GM18502 (cell line): Measurements from ENCODE around the gene CLCN2.

Experiments
- ATAC-seq: cut with Tn5 transposase; IDR thresholded peaks from one replicate; pipeline ENCODE4 v1.9.1; 2021; ENCODE audit warnings: mild to moderate bottlenecking; ENCODE audit not compliant: unreplicated experiment, poor library complexity

The CLCN2 gene

DNA sequence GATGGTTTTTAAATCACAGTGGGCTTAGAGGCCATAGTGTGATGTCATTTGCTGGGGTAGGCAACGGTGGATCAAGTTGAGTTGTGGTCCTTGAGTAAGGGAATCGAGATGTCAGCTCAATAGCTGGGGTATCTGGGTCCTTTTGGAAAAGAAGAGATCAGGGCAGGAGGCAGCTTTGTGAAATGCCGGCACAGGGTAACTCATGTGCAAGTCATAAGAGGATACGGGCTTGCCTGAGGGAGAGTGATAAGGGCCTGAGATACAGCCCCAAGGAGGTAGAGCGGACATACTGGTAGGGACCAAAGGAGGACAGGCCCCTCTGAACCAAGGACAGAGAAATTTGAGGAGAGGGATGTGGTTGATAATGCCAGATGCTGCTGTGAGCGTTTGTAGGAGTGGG is 28.2 kb downstream of the CLCN2 start:
- ATAC-seq: no peak

DNA sequence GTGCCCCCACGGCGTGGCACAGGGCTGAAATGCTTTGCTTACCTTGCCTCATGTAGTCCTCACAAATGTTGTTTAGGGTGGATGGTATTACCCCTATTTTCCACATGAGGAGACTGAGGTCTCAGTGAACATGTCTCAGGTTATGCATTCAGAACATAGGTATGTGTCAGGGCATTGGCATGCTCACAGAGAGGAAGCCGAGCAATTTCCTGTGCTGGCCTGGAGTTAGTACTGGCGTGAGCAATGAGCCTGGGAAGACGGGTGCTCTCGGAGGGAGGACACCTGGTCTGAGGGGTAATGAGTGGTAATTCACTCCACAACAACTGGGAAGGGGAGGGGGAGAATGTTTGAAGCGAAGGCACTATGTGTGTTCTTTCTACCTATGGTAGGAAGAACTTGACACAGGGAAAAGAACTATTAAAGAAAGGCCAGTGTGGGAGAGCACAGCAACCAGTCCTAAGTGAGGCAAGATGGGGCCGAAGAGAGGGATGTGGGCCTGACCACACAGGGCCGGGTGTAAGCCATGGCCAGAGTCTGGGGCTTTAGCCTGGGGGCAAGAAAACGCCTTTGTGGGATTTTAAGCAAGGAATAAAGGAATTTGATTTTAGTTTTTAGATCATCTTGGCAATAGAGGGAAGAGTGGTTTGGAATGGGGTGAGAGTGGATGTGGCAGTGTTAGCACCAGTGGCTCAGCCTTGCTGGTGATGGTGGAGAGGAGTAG is 28.9 kb downstream of the CLCN2 start:
- no peak for ATAC-seq

DNA sequence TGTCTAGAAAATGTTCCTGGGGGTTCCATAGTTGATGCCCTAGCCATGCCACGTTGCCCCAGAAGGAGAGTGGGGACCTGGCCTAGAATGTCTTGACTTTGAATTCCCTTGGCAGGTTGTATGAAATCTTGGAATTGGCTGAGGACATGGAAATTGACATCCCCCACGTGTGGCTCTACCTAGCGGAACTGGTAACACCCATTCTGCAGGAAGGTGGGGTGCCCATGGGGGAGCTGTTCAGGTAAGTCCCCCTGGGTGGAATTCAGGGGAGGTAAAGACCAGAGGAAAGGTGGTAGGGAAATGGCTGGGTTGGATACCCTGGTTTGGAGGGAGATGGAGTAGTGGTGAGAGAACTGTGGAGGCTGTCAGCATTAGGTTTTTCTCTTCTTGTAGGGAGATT is 32.9 kb downstream of the CLCN2 start:
- no peak for ATAC-seq

DNA sequence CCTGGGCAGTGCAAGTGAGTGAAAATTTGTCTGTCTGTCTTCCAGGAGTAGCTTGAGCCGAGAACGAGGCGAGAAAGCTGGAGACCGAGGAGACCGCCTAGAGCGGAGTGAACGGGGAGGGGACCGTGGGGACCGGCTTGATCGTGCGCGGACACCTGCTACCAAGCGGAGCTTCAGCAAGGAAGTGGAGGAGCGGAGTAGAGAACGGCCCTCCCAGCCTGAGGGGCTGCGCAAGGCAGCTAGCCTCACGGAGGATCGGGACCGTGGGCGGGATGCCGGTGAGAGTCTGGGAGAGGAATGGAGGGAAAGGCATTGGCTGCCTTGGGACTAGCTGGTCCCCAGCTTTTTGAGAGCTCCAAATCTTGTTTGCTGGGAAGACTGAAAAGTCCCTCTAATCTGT is 34.2 kb downstream of the CLCN2 start:
- ATAC-seq: no peak

DNA sequence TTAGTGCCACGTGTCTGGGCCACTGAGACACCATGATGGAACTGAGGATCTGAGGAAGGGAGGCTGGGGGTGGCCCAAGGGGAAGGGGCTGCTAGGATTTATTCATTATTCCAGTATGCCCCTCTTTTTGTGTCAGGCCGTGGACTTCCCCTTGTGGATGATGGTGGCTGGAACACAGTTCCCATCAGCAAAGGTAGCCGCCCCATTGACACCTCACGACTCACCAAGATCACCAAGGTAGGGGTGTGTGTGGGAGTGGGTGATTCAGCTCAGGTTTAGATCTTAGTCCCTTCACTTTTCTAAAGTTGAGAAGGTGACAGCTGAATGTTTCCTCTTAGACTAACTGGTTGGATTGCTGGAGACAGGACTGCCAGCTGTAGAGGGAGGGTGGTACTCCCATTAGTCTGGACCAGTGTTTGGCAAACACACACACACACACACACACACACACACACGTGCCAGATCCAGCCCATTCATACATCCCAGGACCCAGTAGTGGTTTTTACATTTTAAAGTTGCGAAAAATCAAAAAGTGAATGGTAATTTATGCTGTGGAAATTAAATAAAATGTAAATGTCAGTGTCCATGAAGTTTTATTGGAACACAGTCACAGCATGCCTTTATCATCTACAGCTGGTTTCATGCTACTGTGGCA is 35.6 kb downstream of the CLCN2 start:
- ATAC-seq: no peak

DNA sequence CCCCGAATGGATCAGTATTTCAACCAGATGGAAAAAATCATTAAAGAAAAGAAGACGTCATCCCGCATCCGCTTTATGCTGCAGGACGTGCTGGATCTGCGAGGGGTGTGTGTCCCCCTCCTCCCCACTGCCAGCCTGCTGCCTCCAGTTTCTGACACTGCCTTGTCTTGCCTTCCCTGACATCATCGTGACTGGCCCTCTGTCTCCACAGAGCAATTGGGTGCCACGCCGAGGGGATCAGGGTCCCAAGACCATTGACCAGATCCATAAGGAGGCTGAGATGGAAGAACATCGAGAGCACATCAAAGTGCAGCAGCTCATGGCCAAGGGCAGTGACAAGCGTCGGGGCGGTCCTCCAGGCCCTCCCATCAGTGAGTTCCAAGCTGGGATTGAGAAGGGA is 36.1 kb downstream of the CLCN2 start:
- no peak for ATAC-seq

DNA sequence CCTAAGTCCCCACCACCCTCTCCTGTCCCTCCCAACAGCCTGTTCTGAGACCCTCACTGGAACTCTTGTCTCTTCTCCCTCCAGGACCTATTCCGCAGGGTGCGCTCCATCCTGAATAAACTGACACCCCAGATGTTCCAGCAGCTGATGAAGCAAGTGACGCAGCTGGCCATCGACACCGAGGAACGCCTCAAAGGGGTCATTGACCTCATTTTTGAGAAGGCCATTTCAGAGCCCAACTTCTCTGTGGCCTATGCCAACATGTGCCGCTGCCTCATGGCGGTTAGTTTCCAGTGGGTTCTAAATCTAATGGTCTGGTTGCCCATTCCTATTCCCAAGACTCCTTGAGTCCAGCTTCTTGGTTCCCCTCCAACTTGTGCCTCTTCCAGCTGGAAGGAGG is 37.7 kb downstream of the CLCN2 start:
- ATAC-seq: no peak

DNA sequence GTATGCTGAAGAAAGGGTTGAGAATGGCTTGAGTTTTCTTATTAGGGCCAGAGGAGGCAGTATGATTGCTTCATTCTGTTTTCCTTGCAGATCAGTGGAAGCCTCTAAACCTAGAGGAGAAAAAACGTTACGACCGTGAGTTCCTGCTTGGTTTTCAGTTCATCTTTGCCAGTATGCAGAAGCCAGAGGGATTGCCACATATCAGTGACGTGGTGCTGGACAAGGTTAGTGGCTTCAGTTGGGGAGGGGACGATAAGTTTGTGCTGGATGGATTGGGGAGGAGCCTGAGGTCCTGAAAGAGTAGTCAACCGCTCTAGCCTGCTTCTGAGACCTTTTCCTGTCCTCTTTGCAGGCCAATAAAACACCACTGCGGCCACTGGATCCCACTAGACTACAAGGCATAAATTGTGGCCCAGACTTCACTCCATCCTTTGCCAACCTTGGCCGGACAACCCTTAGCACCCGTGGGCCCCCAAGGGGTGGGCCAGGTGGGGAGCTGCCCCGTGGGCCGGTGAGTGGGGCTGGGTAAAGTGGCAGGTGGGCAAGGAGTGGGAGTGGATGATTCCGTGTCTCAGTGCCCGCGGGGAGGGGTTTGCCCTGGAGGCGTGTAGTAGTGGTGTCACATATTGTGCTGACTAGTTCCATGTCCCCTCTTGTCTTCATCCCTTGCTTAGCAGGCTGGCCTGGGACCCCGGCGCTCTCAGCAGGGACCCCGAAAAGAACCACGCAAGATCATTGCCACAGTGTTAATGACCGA is 38.5 kb downstream of the CLCN2 start:
- ATAC-seq: no peak

DNA sequence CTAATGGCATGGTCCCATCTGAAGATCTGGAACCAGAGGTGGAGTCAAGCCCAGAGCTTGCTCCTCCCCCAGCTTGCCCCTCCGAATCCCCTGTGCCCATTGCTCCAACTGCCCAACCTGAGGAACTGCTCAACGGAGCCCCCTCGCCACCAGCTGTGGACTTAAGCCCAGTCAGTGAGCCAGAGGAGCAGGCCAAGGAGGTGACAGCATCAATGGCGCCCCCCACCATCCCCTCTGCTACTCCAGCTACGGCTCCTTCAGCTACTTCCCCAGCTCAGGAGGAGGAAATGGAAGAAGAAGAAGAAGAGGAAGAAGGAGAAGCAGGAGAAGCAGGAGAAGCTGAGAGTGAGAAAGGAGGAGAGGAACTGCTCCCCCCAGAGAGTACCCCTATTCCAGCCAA is 39.7 kb downstream of the CLCN2 start:
- ATAC-seq: no peak

DNA sequence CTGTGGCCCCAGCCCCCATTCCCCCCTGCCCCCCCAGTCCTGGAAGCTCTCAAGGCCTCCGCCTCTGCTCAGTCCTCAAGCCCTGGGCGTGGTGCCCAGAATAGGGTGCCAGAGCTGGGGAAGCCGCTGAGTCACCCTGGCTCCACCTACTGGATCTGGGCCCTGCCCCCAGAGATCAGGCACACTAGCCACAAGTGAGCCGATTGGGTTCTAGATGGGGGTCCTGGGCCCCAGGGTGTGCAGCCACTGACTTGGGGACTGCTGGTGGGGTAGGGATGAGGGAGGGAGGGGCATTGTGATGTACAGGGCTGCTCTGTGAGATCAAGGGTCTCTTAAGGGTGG is 41.3 kb downstream of the CLCN2 start:
- ATAC-seq: no peak

DNA sequence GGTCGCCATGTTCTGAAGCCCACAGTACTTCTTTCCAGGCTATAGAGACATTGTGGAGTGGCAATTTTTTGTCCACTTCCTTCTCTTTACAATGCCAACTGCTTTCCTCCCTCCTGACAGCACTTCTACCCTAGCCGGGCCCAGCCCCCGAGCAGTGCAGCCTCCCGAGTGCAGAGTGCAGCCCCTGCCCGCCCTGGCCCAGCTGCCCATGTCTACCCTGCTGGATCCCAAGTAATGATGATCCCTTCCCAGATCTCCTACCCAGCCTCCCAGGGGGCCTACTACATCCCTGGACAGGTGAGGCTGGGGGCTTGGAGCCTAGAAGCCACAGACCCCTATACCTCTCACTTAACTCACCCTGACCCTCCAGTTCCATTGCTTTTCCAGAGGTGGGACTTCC is 44.2 kb downstream of the CLCN2 start:
- no peak for ATAC-seq

DNA sequence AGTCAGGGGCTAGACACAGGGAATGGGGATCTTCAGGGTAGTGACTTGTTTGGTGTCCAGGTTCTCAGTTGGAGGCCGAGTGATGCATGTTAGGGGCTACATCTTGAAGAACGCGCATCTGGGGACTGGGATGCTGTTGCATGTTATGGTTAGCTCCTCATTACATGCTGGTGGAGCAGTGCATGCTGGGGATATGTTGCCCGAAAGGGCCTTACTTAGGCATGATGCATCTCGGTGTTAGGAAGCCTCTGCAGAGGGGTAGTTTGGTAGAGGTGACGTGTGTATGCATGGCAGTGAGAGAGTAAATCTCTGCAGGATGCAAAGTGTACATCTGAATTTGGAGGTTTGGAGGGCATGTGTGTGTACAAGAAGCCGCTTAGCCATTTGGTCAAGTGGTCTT is 44.6 kb downstream of the CLCN2 start:
- no peak for ATAC-seq

DNA sequence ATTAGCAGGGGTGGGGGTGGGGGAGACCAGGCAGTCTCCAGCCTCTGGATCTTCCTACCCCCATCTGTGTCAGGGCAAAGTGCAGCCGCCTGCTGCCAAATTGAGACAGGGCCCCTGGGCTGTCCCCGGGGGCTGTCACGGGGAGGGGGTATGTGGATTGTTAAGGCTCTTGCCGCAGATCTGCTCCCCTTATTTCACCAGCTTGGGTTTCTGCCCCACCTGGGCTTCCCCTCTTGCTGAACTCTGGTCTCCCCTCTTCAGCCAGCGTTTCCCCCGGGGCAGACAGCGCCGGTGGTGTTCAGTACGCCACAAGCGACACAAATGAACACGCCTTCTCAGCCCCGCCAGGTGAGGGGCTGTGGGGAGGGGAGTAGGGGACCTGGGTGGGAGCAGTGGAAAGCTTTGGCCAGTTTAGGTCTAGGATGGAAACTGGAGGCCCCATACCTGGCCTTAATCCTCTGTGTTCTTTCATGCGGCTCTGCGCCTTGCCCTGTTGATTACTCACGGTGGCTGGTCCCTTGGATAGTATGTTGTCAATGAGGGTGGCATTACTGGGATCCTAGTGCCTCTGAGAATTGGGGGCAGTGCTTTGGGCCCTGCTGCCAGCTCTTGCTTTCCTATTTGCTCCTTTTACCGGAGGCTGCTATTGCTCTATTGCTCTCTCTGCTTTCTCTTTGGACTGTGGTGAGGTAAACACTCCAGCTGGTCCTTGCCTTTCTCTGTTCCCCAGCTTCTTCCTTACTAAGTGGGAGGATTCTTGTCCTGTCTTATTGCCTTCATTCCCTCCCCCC is 45.3 kb downstream of the CLCN2 start:
- ATAC-seq: no peak

DNA sequence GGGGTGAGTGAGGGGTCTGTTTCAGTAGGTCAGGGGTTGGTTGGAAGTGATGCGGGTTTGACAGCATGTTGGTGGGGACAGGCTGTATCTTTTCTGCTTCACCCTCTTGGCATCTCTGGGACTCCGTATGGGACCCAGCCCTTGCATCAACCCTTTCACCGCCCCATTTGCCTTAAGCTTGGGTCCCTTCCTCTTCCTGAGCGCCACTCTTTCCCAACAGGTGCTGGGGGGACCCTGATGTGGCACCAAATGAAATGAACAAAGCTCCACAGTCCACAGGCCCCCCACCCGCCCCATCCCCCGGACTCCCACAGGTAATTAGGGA is 45.9 kb downstream of the CLCN2 start:
- ATAC-seq: peak; percentile 4

DNA sequence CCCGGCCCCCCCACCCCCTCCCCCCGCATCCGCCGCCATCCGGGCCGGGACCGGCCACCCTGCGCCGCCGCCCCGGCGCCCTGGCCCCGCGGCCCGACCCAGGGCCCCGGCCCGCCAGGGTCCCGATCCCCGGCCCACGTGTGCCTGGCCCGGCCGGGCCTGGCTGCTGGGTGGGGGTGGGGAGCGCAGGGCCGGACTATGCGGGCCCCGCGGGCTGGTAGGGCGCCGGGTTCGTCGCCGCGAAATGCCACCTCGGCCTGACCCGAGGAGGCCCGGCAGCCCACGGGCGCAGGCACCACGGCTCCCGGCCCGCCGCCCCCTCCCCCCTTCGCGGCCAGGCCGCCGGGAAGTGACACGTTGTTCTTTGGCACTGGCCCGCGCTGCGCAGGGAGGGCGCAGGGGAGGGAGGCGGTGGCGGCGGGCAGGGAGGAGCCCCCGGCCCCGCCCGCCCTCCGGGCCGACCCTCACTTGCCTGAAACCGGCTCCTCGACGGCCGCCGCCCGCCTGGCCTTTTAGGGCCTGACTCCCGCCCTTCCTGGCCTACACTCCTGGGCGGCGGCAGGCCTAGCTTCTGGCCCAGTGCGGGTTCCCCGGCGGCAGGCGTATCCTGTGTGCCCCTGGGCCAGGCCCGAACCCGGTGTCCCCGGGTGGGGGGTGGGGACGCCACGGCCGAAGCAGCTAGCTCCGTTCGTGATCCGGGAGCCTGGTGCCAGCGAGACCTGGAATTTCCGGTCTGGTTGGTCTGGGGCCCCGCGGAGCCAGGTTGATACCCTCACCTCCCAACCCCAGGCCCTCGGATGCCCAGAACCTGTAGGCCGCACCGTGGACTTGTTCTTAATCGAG is 46.5 kb downstream of the CLCN2 start:
- peak; percentile 50 for ATAC-seq

DNA sequence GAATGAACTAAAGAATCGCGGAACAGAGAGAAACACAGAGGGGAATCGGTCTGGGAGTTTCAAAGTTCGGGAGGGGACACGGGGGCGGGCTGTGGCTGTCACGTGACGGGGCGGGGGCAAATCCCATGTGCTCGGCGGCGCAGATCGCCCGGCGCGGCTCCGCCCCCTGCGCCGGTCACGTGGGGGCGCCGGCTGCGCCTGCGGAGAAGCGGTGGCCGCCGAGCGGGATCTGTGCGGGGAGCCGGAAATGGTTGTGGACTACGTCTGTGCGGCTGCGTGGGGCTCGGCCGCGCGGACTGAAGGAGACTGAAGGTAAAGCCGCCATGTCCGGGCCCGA is 47.1 kb downstream of the CLCN2 start, which contains the start of gene EIF4G1:
EIF4G1 (plus strand) TSS at position 244 of the 337 bp plus-strand sequence. CDS start 1,191 bp downstream, outside the sequence.
- ATAC-seq: peak; percentile 85

DNA sequence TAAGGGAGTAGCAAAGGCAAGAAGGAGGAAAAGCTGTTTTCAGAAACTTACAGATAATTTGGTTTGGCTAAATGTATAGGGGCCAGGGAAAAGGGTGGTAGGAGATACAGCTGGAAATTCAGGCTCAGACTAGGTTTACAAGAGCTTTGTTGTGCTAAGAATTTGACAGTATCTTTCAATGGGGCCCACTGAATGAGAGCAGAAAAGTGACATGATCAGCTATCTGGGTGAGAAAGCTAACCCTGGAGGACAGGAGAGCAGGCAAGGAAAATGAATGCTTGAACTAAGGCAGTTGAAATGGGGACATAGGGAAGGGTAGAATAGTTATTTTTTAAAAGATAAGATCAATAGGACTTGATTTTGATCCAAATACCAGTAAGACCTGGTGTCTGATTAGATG is 49.8 kb downstream of the CLCN2 start:
- no peak for ATAC-seq

DNA sequence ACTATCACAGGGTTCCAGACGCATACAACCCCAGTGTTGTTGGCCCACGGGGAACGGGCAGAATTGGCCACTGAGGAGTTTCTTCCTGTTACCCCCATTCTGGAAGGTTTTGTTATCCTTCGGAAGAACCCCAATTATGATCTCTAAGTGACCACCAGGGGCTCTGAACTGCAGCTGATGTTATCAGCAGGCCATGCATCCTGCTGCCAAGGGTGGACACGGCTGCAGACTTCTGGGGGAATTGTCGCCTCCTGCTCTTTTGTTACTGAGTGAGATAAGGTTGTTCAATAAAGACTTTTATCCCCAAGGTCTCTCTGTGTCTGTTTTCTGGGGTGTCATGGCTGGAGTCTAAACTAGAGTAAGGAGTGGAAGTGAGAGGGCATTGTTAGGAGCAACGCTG is 52.7 kb downstream of the CLCN2 start:
- no peak for ATAC-seq

DNA sequence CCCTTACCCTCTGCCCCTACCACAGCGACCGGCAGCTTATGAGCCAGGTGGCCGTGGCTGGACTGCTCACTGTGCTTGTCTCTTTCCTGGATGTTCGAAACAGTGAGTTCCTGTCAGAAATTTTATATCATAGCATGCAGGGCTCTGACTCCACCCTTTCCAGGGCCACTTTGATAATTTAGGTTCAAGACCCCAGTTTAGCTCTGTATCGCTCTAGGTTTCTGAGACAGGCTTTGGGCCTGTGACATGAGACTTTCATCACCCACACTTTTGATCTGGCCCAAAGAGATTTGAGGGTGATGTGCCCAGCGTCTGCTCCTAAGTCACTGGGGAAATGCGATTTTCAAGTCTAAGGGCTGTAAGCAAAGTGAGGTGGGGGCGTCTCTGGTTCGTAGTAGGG is 53.5 kb downstream of the CLCN2 start:
- no peak for ATAC-seq

DNA sequence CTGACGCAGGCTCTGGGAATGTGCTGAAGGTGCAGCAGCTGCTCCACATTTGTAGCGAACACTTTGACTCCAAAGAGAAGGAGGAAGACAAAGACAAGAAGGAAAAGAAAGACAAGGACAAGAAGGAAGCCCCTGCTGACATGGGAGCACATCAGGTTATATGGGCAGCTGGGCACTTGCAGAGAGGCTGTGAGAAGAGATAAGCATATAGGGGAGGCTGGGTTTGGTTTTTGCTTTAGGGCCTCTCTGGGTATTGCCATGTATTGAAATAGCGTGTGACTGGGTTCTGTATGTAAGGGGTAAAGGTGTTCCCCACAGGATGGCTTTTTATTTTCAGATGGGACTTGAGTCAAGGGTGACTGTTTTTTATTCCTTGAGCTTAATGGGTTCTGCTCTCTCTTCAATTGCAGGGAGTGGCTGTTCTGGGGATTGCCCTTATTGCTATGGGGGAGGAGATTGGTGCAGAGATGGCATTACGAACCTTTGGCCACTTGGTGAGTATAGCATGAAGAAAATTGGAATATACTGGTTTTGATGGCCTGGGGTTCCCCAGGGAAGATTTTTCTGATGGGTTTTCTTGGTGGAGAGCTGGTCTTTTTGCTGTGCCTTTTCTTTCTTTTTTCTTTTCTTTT is 54.9 kb downstream of the CLCN2 start:
- no peak for ATAC-seq
